Astrocyte (in vitro differentiated cells and primary cell): ENCODE measurements around the gene BAHCC1.

Experiments used
- CTCF ChIP-seq: IDR thresholded peaks from 2 replicates; pipeline ENCODE4 v1.5.1; 2011; ENCODE audit warnings: low read depth, mild to moderate bottlenecking, inconsistent platforms, low read length, moderate library complexity; ENCODE audit not compliant: insufficient read depth
- EZH2 ChIP-seq: IDR thresholded peaks from 2 replicates; pipeline ENCODE4 v1.6.1; 2012; ENCODE audit warnings: mild to moderate bottlenecking, low read length, inconsistent platforms; ENCODE audit not compliant: insufficient read depth

GRCh38 chr17:81412490-81413093 lies 17.3 kb downstream of the BAHCC1 start:
- TF ChIP-seq CTCF: no peak
- no peak for TF ChIP-seq EZH2
